ENCODE measurements around the gene STK4. TPM values are rescaled to one million over a fixed set of nuclear protein-coding genes. Genes with fewer than 3 reads are reported as not detected.

The STK4 gene
- total and polyA plus RNA-seq, 2 of the 8 experiments (the other 6 are each of a cell fraction or from before 2014, with no cell fraction given): 12.0 to 34.3 TPM

- no peak for TF ChIP-seq CEBPB (IDR thresholded peaks at IDR 0.05; ENCODE audit: low read depth, low read length)
- TF ChIP-seq HDAC2 (IDR thresholded peaks at IDR 0.05; ENCODE audit: borderline replicate concordance in 1 of 2, low read depth in 2 of 2, low read length in 2 of 2): no peak
- no peak for TF ChIP-seq KDM5A (IDR thresholded peaks at IDR 0.05; ENCODE audit: low read length)
These were observed 49.9 kb downstream of the STK4 start (continued) for GRCh38 chr20:45016089-45016671.

Measured in H1 (cell line).